Right renal pelvis (tissue), 4 donors: Measurements from ENCODE around the gene CCDC30. TPM values are rescaled to one million over a fixed set of nuclear protein-coding genes. Genes with fewer than 3 reads are reported as not detected.

Experiments
- DNase-seq, 4 donors: peaks; one replicate each; pipeline ENCODE4 v3.0.0-alpha.2; 2013; ENCODE audit warnings: low read depth in 4 of 4, low spot score in 3 of 4, missing footprints in 1 of 4
- polyA plus RNA-seq, 4 donors: library from polyadenylated mRNA; unstranded; fragments of 120-200 nt; gene quantifications; one replicate each; pipeline ENCODE4 v1.2.1, GENCODE V29; 2013; ENCODE audit not compliant: insufficient read length in 4 of 4

CCDC30 gene
- polyA plus RNA-seq, 4 donors = 15.4 to 19.0 (median 17.1) TPM

DNA sequence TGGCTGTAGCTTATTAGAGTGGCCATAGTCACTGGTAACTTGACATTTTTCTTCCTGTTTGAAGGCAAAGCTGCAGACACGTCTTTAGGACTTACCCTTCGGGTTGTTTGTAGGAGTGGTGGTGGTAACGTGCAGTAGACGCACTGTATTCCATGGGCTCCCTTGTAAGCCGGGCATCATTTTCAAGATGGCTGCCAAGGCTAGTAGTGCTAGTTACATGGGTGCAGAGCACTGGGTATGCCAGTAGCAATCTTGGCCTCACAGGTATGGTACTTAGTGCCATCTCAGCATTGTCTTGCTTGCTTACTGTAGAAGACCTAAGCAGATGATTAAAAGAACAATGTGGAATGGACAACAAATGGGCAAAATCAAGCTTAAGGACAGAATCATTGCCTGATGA is 221.1 kb downstream of the CCDC30 start:
- DNase-seq = no peak

DNA sequence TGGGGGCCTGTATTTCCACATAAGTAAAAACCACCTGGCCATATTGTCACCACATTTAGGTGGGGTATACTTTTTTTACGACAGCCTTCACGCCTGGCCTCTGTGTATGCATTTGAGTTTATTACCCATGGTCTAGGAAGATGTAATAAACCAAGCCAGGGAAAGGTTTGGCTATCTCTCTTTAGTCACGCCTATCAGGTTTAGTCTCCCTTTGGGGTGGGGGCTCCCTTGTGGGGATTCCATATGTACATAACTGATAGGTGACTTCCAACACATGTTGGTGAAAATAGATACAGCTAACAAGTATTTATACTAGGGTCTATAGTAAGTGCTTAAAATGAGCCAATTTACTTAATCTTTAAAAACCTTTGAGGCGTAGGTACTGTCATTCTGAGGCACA is 223.3 kb downstream of the CCDC30 start:
- no peak for DNase-seq

DNA sequence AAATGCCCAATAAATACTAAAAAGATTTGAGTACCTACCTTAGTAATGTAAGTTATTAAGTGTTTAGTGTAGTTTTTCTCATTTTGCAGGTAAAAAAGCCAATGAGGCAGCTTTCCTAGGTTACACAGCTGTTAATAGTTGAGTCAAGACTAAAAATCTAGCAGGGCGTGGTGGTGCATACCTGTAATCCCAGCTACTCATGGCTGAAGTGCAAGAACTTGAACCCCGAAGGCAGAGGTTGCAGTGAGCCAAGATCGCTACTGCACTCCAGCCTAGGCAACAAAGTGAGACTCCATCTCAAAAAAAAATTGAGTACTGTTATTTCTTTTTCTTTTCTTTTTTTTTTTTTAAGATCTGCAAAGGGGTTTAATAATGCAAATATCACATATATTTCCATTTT is 226.8 kb downstream of the CCDC30 start:
- no peak for DNase-seq

DNA sequence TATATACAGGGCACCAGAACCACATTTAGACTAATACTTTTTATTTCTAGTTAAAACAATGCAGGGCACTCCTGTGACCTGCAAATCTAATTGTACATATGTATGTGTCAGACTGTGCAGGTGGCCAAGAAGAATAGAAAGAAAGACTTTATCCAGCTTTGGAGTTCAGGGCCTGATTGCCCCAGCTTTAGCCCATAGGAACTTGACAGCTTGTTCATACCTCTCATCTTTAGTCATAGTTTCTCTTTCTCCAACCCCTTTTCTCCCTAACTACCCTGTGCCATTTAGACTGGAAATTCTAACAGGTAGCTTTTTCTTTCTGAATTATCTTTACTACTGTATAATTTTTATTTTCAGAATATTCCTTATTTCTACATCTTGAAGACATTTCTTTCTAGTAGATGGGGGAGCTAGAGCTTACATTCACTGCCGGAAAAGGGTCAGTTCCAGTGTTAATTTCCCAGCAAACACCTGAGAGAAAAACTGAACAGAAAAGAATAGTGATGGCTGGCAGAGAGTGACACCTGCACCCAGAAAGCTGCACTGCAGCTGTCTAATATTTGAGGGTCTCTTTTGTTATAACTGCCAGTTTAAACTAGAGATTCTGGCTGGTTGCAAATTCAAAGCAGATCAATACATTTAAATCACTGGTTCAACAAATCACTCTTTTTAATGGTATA is 227.5 kb downstream of the CCDC30 start:
- no peak for DNase-seq

DNA sequence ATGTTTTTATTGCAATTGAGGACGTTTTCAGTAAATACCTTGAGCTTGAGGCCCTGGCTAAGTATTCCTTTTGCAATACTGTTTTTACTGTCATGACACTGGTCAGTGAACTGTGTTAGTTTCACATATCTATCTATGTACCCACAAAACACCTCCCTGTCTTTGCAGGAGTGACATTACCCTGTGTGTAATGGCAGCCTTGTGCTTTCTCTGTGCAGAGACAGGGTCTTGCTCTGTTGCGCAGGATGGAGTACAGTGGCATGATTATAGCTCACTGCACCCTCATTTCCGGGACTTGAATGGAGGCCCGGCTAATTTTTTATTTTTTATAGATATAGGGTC is 228.0 kb downstream of the CCDC30 start:
- no peak for DNase-seq

DNA sequence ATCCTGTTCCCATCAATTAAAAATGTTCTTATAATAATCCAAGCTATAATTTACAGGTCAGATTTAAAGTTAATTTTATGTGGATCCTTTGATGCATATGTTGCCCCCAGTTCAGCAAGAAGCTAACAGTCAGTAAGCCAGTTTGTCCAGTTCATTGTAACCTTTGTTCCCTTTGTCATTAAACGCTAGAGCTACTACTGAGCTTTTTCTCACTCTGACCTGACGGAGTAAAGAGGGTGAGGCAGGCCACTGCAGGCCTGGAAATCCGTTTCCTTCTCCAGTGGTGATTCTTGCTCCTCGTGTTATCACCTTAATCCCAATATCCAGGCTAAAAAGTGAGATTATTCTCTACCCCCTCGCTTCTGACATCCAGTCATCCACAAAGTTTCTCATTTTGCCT is 229.4 kb downstream of the CCDC30 start:
- DNase-seq = no peak

DNA sequence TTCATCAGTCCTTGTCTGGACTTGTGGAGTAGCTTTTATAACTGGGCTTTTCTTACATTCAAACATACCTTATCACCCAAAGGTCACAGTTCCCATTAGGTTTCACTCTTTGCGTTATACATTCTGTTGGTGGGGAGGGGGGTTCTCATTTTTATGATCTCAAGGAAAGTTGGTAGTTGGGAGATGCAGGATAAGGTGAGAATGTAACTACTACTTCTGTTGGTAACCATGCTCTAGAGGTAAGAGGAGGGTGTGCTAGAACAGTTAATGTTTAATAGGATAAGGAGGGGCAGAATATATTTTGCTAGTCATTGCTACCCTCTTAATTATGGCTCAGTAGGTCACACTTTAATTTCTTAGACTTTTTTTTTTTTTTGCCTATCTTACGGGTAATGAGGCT is 229.8 kb downstream of the CCDC30 start:
- DNase-seq = no peak

DNA sequence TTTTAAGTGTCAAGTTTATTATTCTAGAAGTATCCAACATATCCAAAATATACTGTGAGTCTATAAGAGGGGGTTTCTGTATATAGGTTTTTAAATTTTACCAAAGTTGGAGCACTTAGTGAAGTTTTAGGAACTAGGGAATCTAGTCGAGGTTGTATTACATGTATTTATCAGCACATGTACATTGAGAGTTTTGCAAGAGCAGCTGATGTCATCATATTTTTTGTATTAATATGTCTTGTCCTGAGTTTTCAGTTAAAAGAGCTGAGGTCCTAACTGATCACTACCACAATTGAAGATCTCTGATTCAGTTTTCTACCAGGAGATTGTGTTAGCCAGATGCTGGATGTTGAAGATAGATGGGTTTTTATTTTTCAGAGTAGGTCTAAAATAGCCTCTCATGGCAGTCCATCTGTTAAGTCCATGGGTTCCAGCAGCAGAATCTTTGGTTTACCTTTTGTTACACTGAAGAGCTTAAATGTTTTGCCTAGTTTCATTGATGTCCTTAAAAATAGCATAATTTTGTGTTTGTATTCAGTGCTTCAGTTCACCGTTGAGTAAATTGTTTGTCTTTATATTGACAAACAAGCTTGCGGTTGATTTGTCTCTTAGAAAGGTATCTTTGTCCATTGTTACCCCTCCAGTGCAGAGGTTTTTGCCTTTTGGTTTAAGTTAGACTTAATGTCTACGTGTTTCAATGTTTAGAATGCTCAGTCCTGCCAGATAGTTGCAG is 235.2 kb downstream of the CCDC30 start:
- DNase-seq = no peak

DNA sequence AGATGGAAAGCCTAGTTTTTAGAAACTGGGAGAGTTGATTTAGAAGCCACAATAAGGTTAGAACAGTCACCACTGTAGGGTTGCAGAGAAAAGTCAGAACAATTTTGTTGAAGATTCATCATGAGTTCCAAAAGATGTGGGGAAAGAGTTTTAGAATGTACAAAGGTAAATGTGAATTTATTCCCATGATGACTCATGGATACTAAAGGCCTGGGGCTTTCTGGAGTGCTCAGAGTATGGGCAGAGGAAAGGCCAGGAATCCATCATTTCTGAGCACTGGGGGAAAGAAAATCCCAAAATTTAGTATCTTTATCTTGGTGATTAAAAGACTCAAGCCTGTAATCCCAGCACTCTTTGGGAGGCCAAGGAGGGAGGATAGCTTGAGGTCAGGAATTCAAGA is 236.9 kb downstream of the CCDC30 start:
- DNase-seq = no peak

DNA sequence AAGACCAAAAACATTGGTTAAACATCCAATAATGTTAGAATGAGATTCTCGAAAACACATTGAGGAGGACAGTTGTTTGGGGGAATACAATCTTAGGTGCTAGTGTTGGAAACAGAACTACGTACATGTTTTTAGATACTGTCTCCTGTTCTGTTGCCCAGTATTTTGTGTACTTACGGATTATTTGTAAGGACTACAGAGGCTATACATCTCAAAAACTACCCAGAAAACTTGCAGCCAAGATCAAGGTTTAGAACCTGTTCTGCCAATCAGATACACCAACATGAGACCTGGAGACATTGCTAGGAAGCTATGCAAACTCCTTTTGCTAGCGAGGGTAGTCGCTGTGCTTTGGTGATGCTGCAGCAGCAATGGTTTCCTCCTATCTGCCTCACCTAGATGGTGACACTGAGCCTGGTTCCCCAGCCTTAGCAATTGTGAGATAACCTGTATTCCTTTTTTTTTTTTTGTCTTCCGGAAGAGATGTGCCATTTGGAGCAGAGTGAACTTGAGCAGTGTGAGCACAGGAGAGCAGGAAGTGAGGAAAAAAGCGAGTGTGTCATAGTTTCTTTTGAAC is 240.9 kb downstream of the CCDC30 start:
- no peak for DNase-seq

Other genes starting within 250 kb of the CCDC30 start
- 10 to 100 TPM; 33.4 to 46.4 (median 44.4) TPM for gene FOXJ3, start 128.1 kb upstream of the CCDC30 start, polyA plus RNA-seq
- under 1 TPM; 0.34 to 0.64 (median 0.42) TPM for gene RIMKLA, start 82.5 kb upstream of the CCDC30 start, polyA plus RNA-seq
- 1 to 10 TPM; 3.9 to 5.6 (median 4.5) TPM for gene ZMYND12, start 7.3 kb upstream of the CCDC30 start, polyA plus RNA-seq
- gene PPCS, start 6.7 kb upstream of the CCDC30 start, polyA plus RNA-seq = 100 to 1,000 TPM in 1 of 4 donors, 10 to 100 TPM in 3; 84.6 to 100 (median 98.9) TPM
- 10 to 100 TPM; 55.8 to 58.1 (median 56.3) TPM for gene PPIH, start 195.1 kb downstream of the CCDC30 start, polyA plus RNA-seq
- gene YBX1, start 219.1 kb downstream of the CCDC30 start, polyA plus RNA-seq = 100 to 1,000 TPM; 663 to 691 (median 683) TPM